D721Med (cell line): ENCODE measurements around the gene PTPRC.

ENCODE experiments used
- DNase-seq: peaks from one replicate; pipeline ENCODE4 v3.0.0; 2011; ENCODE audit warnings: low spot score; ENCODE audit not compliant: insufficient read length
- FAIRE-seq: peaks from 2 replicates; lab custom pipeline; 2011; peaks lifted over from hg19 to GRCh38; lab: Jason Lieb, UNC
- TF ChIP-seq, protein P1 (sequence below): IDR thresholded peaks from 2 replicates; pipeline ENCODE4 v1.5.1; 2012; ENCODE audit warnings: mild to moderate bottlenecking, control low read depth; ENCODE audit not compliant: insufficient read depth; ENCODE audit errors: missing control alignments

Gene PTPRC

DNA sequence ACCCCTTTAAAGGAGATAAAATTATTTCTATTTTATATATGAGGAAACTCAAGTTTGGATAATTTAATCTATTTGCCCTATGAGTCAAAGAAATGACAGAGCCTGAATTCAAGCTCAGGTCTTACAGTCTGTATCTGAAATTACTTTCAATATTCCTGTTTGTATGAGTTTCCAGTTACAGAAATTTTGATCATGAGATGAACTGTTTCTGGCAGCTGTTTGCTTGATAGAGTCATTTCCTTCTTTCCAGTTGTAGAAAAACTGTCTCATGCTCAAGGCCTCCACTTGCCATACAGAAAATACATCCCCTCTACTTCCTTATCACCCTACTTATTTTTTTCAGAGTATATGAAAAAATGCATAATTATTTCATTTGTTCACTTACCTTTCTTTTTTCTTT lies 87.6 kb downstream of the PTPRC start:
- FAIRE-seq (no peak), DNase-seq (no peak)
- TF ChIP-seq, protein P1, sequence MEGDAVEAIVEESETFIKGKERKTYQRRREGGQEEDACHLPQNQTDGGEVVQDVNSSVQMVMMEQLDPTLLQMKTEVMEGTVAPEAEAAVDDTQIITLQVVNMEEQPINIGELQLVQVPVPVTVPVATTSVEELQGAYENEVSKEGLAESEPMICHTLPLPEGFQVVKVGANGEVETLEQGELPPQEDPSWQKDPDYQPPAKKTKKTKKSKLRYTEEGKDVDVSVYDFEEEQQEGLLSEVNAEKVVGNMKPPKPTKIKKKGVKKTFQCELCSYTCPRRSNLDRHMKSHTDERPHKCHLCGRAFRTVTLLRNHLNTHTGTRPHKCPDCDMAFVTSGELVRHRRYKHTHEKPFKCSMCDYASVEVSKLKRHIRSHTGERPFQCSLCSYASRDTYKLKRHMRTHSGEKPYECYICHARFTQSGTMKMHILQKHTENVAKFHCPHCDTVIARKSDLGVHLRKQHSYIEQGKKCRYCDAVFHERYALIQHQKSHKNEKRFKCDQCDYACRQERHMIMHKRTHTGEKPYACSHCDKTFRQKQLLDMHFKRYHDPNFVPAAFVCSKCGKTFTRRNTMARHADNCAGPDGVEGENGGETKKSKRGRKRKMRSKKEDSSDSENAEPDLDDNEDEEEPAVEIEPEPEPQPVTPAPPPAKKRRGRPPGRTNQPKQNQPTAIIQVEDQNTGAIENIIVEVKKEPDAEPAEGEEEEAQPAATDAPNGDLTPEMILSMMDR: no peak

DNA sequence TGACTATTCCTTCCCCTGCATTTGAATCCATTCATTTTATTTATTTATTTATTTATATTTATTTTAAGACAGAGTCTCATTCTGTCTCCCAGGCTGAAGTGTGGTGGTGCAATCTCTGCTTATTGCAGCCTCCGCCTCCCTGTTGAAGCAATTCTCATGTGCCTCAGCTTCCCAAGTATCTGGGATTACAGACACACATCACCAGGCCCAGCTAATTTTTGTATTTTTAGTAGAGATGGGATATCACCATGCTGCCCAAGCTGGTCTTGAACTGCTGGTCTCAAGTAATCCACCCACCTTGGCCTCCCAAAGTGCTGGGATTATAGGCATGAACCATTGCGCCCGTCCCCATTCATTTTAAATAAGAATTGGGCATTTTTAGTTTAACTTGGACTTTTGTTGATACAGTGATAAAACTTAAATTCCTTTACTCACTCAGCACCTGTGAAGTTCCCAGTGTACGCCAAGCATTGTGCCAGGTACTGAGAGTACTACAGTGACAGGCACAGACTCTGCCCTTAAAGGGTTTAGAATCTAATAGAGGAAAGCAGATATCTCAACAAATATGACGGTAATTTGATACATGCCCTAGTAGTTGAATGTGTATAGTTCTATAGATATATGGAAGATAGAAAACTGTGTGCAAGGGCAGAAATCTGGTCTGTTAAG lies 90.5 kb downstream of the PTPRC start:
- DNase-seq (no peak), FAIRE-seq (no peak)
- TF ChIP-seq, protein P1: no peak

DNA sequence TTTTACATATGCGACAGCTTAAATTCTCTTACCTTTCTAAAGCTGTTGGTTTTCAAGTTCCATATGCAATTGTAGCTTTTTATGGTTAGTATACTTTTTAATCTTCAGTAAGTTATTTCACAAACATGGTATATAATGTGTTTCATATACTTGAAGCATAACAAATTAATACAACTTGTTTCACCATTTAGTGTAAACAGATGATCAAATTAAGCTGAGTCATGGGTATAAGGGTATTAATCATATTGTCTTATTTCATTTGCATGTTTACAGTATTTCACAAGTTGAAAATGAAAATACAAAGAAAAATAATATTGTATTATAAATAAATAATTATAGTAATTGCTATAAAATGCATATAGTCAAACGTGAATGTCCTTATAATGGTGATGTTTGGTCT lies 92.1 kb downstream of the PTPRC start:
- FAIRE-seq (peak; percentile 64), DNase-seq (no peak)
- TF ChIP-seq, protein P1: no peak

DNA sequence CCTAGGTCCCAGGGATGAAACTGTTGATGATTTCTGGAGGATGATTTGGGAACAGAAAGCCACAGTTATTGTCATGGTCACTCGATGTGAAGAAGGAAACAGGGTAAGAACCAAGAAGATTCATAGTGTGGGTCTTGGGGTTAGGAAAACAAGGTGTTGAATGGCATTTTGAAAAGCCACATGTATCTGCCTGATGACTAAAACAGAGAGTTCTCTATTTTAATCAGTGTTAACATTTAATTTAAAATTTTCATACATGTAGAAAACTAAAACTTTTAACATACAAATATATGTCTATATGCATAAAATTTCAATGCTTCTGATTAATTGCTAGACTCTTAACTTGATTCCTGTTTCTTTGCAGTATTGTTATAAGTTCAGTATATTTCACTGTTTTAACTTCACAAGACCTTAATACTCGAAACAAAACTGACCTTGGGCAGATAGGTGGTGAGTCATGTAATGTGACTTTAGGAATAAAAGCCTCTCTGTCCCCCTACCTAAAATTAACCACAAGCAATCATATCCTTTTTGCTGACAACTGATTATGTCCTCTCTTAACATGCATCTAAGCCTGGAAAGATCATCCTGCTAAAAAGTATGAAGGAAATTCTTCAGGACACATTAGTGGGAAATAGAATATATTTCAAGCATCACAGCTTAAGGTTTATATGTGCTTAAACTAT lies 95.6 kb downstream of the PTPRC start:
- no peak for DNase-seq
- FAIRE-seq: peak; percentile 87
- TF ChIP-seq, protein P1: no peak

DNA sequence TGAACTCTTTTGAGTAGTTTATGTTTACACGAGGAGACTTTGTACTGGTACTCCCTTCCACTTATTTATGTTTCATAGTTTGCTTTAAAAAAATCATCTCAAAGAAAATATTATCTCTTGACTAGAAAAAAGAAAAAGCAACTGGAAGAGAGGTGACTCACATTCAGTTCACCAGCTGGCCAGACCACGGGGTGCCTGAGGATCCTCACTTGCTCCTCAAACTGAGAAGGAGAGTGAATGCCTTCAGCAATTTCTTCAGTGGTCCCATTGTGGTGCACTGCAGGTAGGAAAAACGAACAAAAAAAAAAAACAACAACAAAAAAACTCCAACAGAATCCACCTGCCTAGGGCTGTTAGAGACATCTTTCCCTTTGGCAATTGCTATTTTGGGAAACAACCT lies 102.9 kb downstream of the PTPRC start:
- no peak for DNase-seq

DNA sequence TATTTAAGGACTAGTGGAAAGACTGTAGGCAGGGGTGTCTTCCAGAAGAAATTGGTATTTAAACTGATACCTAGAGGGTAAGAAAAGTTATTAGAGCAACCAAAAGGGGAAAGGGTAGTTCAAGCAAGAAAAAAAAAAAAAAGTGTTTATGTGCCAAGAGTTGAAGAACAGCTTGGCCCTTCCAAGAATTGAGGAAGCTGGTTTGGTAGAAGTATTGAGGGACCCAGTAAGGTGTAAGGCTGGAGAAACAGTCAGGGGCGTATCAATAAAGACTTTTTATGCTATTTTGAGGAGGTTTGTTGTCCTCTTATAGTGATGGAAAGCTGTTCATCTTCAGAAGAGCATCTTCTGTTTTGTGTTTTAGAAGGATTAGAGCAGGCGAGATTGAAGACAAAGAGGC lies 108.3 kb downstream of the PTPRC start:
- FAIRE-seq (no peak), DNase-seq (no peak)
- TF ChIP-seq, protein P1: no peak

More for the DNA sequence above, 102.9 kb downstream of the PTPRC start:
- FAIRE-seq: no peak
- TF ChIP-seq, protein P1: no peak

DNA sequence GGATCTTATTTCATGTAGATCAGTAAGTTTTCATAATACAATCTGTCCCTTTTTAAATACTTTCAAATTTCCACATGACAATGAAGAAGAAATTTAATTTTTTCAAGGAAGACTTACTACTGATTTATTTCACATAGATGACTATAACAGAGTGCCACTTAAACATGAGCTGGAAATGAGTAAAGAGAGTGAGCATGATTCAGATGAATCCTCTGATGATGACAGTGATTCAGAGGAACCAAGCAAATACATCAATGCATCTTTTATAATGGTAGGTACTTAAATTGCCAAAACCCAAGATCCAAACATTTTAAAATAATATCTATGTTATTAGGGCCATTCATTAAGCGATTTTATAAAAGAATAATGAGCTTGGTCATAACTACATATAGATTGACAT lies 110.4 kb downstream of the PTPRC start:
- no peak for DNase-seq
- FAIRE-seq: peak; percentile 86
- TF ChIP-seq, protein P1: no peak
